ENCODE data around the gene C5AR2. TPM values are rescaled to one million over a fixed set of nuclear protein-coding genes. Genes with fewer than 3 reads are reported as not detected.

The C5AR2 gene
- total RNA-seq, 1 experiment from 2014 or later, result not detected

- Histone ChIP-seq H3K27ac (ENCODE audit: low read depth, low read length, poor library complexity, severe bottlenecking) (no peak within 1 kb of the TSS), H3K9me3 (ENCODE audit: low read depth, low read length, poor library complexity, severe bottlenecking) (no peaks in the 10 kb centered on the region), H3K4me1 (ENCODE audit: insufficient read depth, low read length, poor library complexity, severe bottlenecking) (no peaks in the 10 kb centered on the region), H3K27me3 (replicated peaks; ENCODE audit: insufficient read depth, low read depth, low read length, poor library complexity) (no peaks in the 10 kb centered on the region), H3K36me3 (ENCODE audit: insufficient read depth, low read length, poor library complexity, severe bottlenecking) (no peaks in the 10 kb centered on the region), H3K4me3 (ENCODE audit: low read depth, low read length, poor library complexity, severe bottlenecking) (no peak within 1 kb of the TSS)
- no TSS peak for BruUV-seq (replicated peaks)
- CTCF ChIA-PET, result no interaction called here
- intact Hi-C loops (cut with micrococcal nuclease; ENCODE audit: unreplicated experiment), result no loop called here
- POLR2A ChIA-PET (ENCODE audit: low non-redundant PET), result no interaction called here
- TF ChIP-seq EZH2 (IDR thresholded peaks at IDR 0.05; ENCODE audit: borderline replicate concordance, low read depth, low read length, poor library complexity, severe bottlenecking) (no peak), CTCF (conservative IDR thresholded peaks at IDR 0.05; ENCODE audit: low read depth, low read length) (no peak)
- DNase-seq (ENCODE audit: low spot score), result no peak
These were observed 22.4 kb upstream of the C5AR2 start, which contains the start of gene C5AR1 for GRCh38 chr19:47309608-47310007. Gene C5AR1 (plus strand): TSS chr19:47309861. CDS start chr19:47309896, 35 bp downstream.

- ChIA-PET CTCF (no interaction called here), POLR2A (ENCODE audit: low non-redundant PET) (no interaction called here)
- Histone ChIP-seq H3K4me3 (ENCODE audit: low read depth, low read length, poor library complexity, severe bottlenecking) (no peak overlapping the region), H3K36me3 (ENCODE audit: insufficient read depth, low read length, poor library complexity, severe bottlenecking) (no peaks in the 10 kb centered on the region), H3K27ac (ENCODE audit: low read depth, low read length, poor library complexity, severe bottlenecking) (no peak overlapping the region), H3K27me3 (replicated peaks; ENCODE audit: insufficient read depth, low read depth, low read length, poor library complexity) (no peaks in the 10 kb centered on the region), H3K4me1 (ENCODE audit: insufficient read depth, low read length, poor library complexity, severe bottlenecking) (no peaks in the 10 kb centered on the region), H3K9me3 (ENCODE audit: low read depth, low read length, poor library complexity, severe bottlenecking) (no peaks in the 10 kb centered on the region)
- intact Hi-C loops (cut with micrococcal nuclease; ENCODE audit: unreplicated experiment), result no loop called here
- DNase-seq (ENCODE audit: low spot score), result no peak
- no TSS peak for BruUV-seq (replicated peaks)
- TF ChIP-seq CTCF (conservative IDR thresholded peaks at IDR 0.05; ENCODE audit: low read depth, low read length), result no peak
- TF ChIP-seq EZH2 (IDR thresholded peaks at IDR 0.05; ENCODE audit: borderline replicate concordance, low read depth, low read length, poor library complexity, severe bottlenecking), result no peak
These were observed 21.7 kb upstream of the C5AR2 start for GRCh38 chr19:47310323-47310722.

- Histone ChIP-seq H3K4me1 (ENCODE audit: insufficient read depth, low read length, poor library complexity, severe bottlenecking) (no peaks in the 10 kb centered on the region), H3K27me3 (replicated peaks; ENCODE audit: insufficient read depth, low read depth, low read length, poor library complexity) (no peaks in the 10 kb centered on the region), H3K36me3 (ENCODE audit: insufficient read depth, low read length, poor library complexity, severe bottlenecking) (no peaks in the 10 kb centered on the region), H3K4me3 (ENCODE audit: low read depth, low read length, poor library complexity, severe bottlenecking) (no peak overlapping the region), H3K27ac (ENCODE audit: low read depth, low read length, poor library complexity, severe bottlenecking) (no peak overlapping the region), H3K9me3 (ENCODE audit: low read depth, low read length, poor library complexity, severe bottlenecking) (no peaks in the 10 kb centered on the region)
- peak; percentile 45 for DNase-seq (ENCODE audit: low spot score)
- TF ChIP-seq EZH2 (IDR thresholded peaks at IDR 0.05; ENCODE audit: borderline replicate concordance, low read depth, low read length, poor library complexity, severe bottlenecking), result no peak
- no peak for TF ChIP-seq CTCF (conservative IDR thresholded peaks at IDR 0.05; ENCODE audit: low read depth, low read length)
- intact Hi-C loops (cut with micrococcal nuclease; ENCODE audit: unreplicated experiment), result no loop called here
- POLR2A ChIA-PET (ENCODE audit: low non-redundant PET), result no interaction called here
- BruUV-seq (replicated peaks), result no TSS peak
- CTCF ChIA-PET, result no interaction called here
These were observed 21.2 kb upstream of the C5AR2 start for GRCh38 chr19:47310819-47311218.

Data from A673 (cell line).